Suprapubic skin (tissue), 4 donors: Measurements from ENCODE around the gene MAPK4. TPM values are rescaled to one million over a fixed set of nuclear protein-coding genes. Genes with fewer than 3 reads are reported as not detected.

Source experiments
- DNase-seq, 2 donors: peaks; one replicate each; pipeline ENCODE4 v3.0.0-alpha.2; 2019; ENCODE audit warnings: low spot score in 2 of 2
- H3K27ac ChIP-seq: fragments of 200-600 bp; sonication (generic); one replicate; pipeline ENCODE4 v1.5.1; 2019
- H3K27me3 ChIP-seq: fragments of 200-600 bp; sonication (generic); one replicate; pipeline ENCODE4 v1.5.1; 2019
- H3K36me3 ChIP-seq: fragments of 200-600 bp; sonication (generic); one replicate; pipeline ENCODE4 v1.5.1; 2019
- H3K4me1 ChIP-seq: fragments of 200-600 bp; sonication (generic); one replicate; pipeline ENCODE4 v1.5.1; 2019
- H3K4me3 ChIP-seq: fragments of 200-600 bp; sonication (generic); one replicate; pipeline ENCODE4 v1.5.1; 2019; ENCODE audit warnings: mild to moderate bottlenecking
- H3K9me3 ChIP-seq: fragments of 200-600 bp; sonication (generic); one replicate; pipeline ENCODE4 v1.5.1; 2019
- CTCF ChIP-seq, 2 donors: fragments of 200-600 bp in 1 of 2; fragments of 450-650 bp in 1 of 2; sonication (generic) in 1 of 2; IDR thresholded peaks; one replicate each; pipeline ENCODE4 v1.5.1; 2016 to 2019; ENCODE audit warnings: antibody characterized with exemption in 2 of 2, mild to moderate bottlenecking in 1 of 2, moderate library complexity in 1 of 2
- EP300 ChIP-seq: sonication (generic); formaldehyde crosslinking; IDR thresholded peaks from one replicate; pipeline ENCODE4 v1.6.1; 2017; ENCODE audit warnings: antibody characterized with exemption
- POLR2A ChIP-seq, 2 donors: fragments of 450-650 bp; IDR thresholded peaks; one replicate each; pipeline ENCODE4 v1.6.1; 2017; ENCODE audit warnings: antibody characterized with exemption in 2 of 2, mild to moderate bottlenecking in 2 of 2, moderate library complexity in 2 of 2
- POLR2AphosphoS5 ChIP-seq, 3 donors: sonication (generic); formaldehyde crosslinking; IDR thresholded peaks; one replicate each; pipeline ENCODE4 v1.6.1; 2017; ENCODE audit warnings: antibody characterized with exemption in 3 of 3
- WGBS: methylation state at CpG from one replicate; pipeline ENCODE4 v1.1.5; 2018; 5-methylcytosine and 5-hydroxymethylcytosine counted together
- total RNA-seq, 4 donors: library from RNA; depleted of rRNA; stranded (reverse); fragments of >200 nt; gene quantifications; one replicate each; pipeline ENCODE4 v1.1.0, GENCODE V29; 2016

MAPK4 gene
- total RNA-seq, 4 donors from 2014 or later = 1.9 to 4.8 (median 2.4) TPM

- Histone ChIP-seq H3K27ac (no peak overlapping the region), H3K9me3 (no peaks in the 10 kb centered on the region), H3K4me3 (no peak overlapping the region), H3K4me1 (no peaks in the 10 kb centered on the region), H3K36me3 (no peaks in the 10 kb centered on the region), H3K27me3 (no peaks in the 10 kb centered on the region)
- TF ChIP-seq POLR2AphosphoS5 (IDR thresholded peaks at IDR 0.05) (no peak), EP300 (no peak), CTCF (IDR thresholded peaks at IDR 0.05) (no peak), POLR2A (IDR thresholded peaks at IDR 0.05) (no peak)
- no peak for DNase-seq
- WGBS = 85% methylated on average over 2 of the region's 5 CpGs
Measured at GRCh38 chr18:50658601-50659000, 98.7 kb downstream of the MAPK4 start.

- TF ChIP-seq CTCF (IDR thresholded peaks at IDR 0.05) (no peak), POLR2AphosphoS5 (IDR thresholded peaks at IDR 0.05) (no peak), EP300 (no peak), POLR2A (IDR thresholded peaks at IDR 0.05) (no peak)
- H3K4me3 ChIP-seq = no peak overlapping the region
- H3K27me3 ChIP-seq = no peaks in the 10 kb centered on the region
- H3K9me3 ChIP-seq = no peaks in the 10 kb centered on the region
- H3K36me3 ChIP-seq = no peaks in the 10 kb centered on the region
- DNase-seq = no peak
- 52% methylated on average over 13 of the region's 13 CpGs for WGBS
- H3K4me1 ChIP-seq = no peaks in the 10 kb centered on the region
- no peak overlapping the region for H3K27ac ChIP-seq
Measured at GRCh38 chr18:50659091-50660003, 99.5 kb downstream of the MAPK4 start.

GRCh38 chr18:50661013-50661412 lies 101.1 kb downstream of the MAPK4 start:
- Histone ChIP-seq H3K4me3 (no peak overlapping the region), H3K27me3 (no peaks in the 10 kb centered on the region), H3K9me3 (no peaks in the 10 kb centered on the region), H3K27ac (no peak overlapping the region), H3K36me3 (no peaks in the 10 kb centered on the region), H3K4me1 (no peaks in the 10 kb centered on the region)
- DNase-seq = no peak
- TF ChIP-seq POLR2AphosphoS5 (IDR thresholded peaks at IDR 0.05) (no peak), EP300 (no peak), POLR2A (IDR thresholded peaks at IDR 0.05) (no peak), CTCF (IDR thresholded peaks at IDR 0.05) (no peak)
- WGBS = 75% methylated on average over 1 of the region's 1 CpG

- no peak for DNase-seq
- no peak for TF ChIP-seq CTCF (IDR thresholded peaks at IDR 0.05)
- TF ChIP-seq EP300 = no peak
- TF ChIP-seq POLR2AphosphoS5 (IDR thresholded peaks at IDR 0.05) = no peak
- TF ChIP-seq POLR2A (IDR thresholded peaks at IDR 0.05) = no peak
- Histone ChIP-seq H3K4me1 (no peaks in the 10 kb centered on the region), H3K27ac (no peak overlapping the region), H3K9me3 (no peaks in the 10 kb centered on the region), H3K27me3 (no peaks in the 10 kb centered on the region), H3K36me3 (no peaks in the 10 kb centered on the region), H3K4me3 (no peak overlapping the region)
- WGBS = 79% methylated on average over 3 of the region's 3 CpGs
Measured at GRCh38 chr18:50662177-50662576, 102.3 kb downstream of the MAPK4 start.

GRCh38 chr18:50662775-50663383 lies 103.0 kb downstream of the MAPK4 start:
- 71% methylated on average over 10 of the region's 10 CpGs for whole genome bisulfite sequencing
- H3K27me3 ChIP-seq = no peaks in the 10 kb centered on the region
- H3K4me3 ChIP-seq = no peak overlapping the region
- no peaks in the 10 kb centered on the region for H3K9me3 ChIP-seq
- H3K4me1 ChIP-seq = no peaks in the 10 kb centered on the region
- TF ChIP-seq POLR2A (IDR thresholded peaks at IDR 0.05) = no peak
- TF ChIP-seq CTCF (IDR thresholded peaks at IDR 0.05) = no peak
- TF ChIP-seq POLR2AphosphoS5 (IDR thresholded peaks at IDR 0.05) = no peak
- TF ChIP-seq EP300 = no peak
- H3K36me3 ChIP-seq = no peaks in the 10 kb centered on the region
- no peak overlapping the region for H3K27ac ChIP-seq
- DNase-seq = no peak
